Panc1 (cell line): ENCODE data around the gene ZNF785. TPM values are rescaled to one million over a fixed set of nuclear protein-coding genes. Genes with fewer than 3 reads are reported as not detected.
"Not testable (repeated sequence)": the region's sequence is repeated elsewhere in the genome, so short reads cannot be mapped to it uniquely, and the experiment has no call there.

Experiments used
- ATAC-seq: fragments of 200-7000 bp; cut with Tn5 transposase; 2 replicates; pipeline ENCODE4 v1.9.1; 2020; ENCODE audit warnings: mild to moderate bottlenecking, moderate library complexity
- Bru-seq: library from RNA; stranded (reverse); fragments of 400-500 nt; gene quantifications from one replicate; lab custom pipeline; 2021; lab: Mats Ljungman, UMichigan
- BruChase-seq, 2 experiments: library from RNA; stranded (reverse); fragments of 400-500 nt; gene quantifications; one replicate each; lab custom pipeline; 2021; lab: Mats Ljungman, UMichigan
- BruUV-seq: library from RNA; stranded (reverse); fragments of 400-500 nt; replicated peaks from 2 replicates; lab custom pipeline; 2021; lab: Mats Ljungman, UMichigan
- CTCF ChIA-PET: fragments of 300-600 bp; sonication (Branson Sonifier 250); formaldehyde crosslinking; loops from one replicate; lab custom pipeline; 2022; ENCODE audit warnings: antibody characterized with exemption; lab: Charles Lee
- POLR2A ChIA-PET: fragments of 300-600 bp; sonication (Branson Sonifier 250); formaldehyde crosslinking; loops from one replicate; lab custom pipeline; 2022; ENCODE audit warnings: antibody characterized with exemption; lab: Charles Lee
- DNase-seq: peaks from one replicate; pipeline ENCODE4 v3.0.0-alpha.2; 2010; ENCODE audit warnings: low read depth, low spot score
- H3K27ac ChIP-seq: 2 replicates; pipeline ENCODE4 v1.5.1; 2011; ENCODE audit warnings: mild to moderate bottlenecking, low read length, inconsistent platforms
- H3K27me3 ChIP-seq: fragments of 200-500 bp; sonication (Bioruptor generic); 2 replicates; pipeline ENCODE4 v1.6.0; 2014; ENCODE audit warnings: low read length, inconsistent platforms; ENCODE audit not compliant: control insufficient read depth, insufficient read depth
- H3K36me3 ChIP-seq: fragments of 200-500 bp; sonication (Bioruptor generic); 2 replicates; pipeline ENCODE4 v1.5.1; 2014; ENCODE audit warnings: inconsistent platforms, mild to moderate bottlenecking, low read length, moderate library complexity; ENCODE audit not compliant: control insufficient read depth, insufficient read depth
- H3K4me1 ChIP-seq: 2 replicates; pipeline ENCODE4 v1.5.1; 2011; ENCODE audit warnings: inconsistent platforms, mild to moderate bottlenecking, low read length, moderate library complexity; ENCODE audit not compliant: control insufficient read depth, insufficient read depth
- H3K4me3 ChIP-seq, 2 experiments: 2 replicates each; pipeline ENCODE4 v1.5.1; 2011 to 2012; ENCODE audit warnings: low read depth in 2 of 2, low read length in 2 of 2, mild to moderate bottlenecking in 2 of 2, inconsistent platforms in 1 of 2, moderate library complexity in 1 of 2
- H3K9me3 ChIP-seq: fragments of 200-500 bp; sonication (Bioruptor generic); 2 replicates; pipeline ENCODE4 v1.5.1; 2014; ENCODE audit warnings: low read depth, mild to moderate bottlenecking, inconsistent platforms, low read length, moderate library complexity; ENCODE audit not compliant: control insufficient read depth, insufficient read depth
- POLR2AphosphoS5 ChIP-seq: IDR thresholded peaks from 2 replicates; pipeline ENCODE4 v1.6.1; 2012; ENCODE audit warnings: mild to moderate bottlenecking, low read depth, low read length, moderate library complexity
- REST ChIP-seq, 2 experiments: IDR thresholded peaks; 2 replicates each; pipeline ENCODE4 v1.6.1; 2011 to 2012; ENCODE audit warnings: low read depth in 2 of 2, control low read depth in 1 of 2, low read length in 1 of 2, mild to moderate bottlenecking in 1 of 2, moderate library complexity in 1 of 2; ENCODE audit not compliant: insufficient read depth in 1 of 2
- SIN3A ChIP-seq: IDR thresholded peaks from 2 replicates; pipeline ENCODE4 v1.6.1; 2012; ENCODE audit warnings: low read depth, mild to moderate bottlenecking, low read length, moderate library complexity, borderline replicate concordance; ENCODE audit not compliant: insufficient read depth
- TCF7L2 ChIP-seq: IDR thresholded peaks from 2 replicates; pipeline ENCODE4 v1.6.1; 2011; ENCODE audit warnings: mild to moderate bottlenecking, low read depth, low read length, inconsistent platforms
- in situ Hi-C: cut with HindIII; loops from 2 replicates; pipeline ENCODE4 v1.10.0; 2016; ENCODE audit warnings: low sequenced_read_pairs, low pct_unique_long_range_greater_than_20kb
- intact Hi-C: fragments of 100-400 bp; cut with micrococcal nuclease; formaldehyde crosslinking; loops from one replicate; pipeline ENCODE4 v1.10.0; 2022; ENCODE audit not compliant: unreplicated experiment
- long read RNA-seq: library from polyadenylated mRNA; unstranded; transcript quantifications from one replicate; pipeline ENCODE4 v2.0.0, GENCODE V29; 2021; ENCODE audit not compliant: unreplicated experiment
- polyA plus RNA-seq: library from polyadenylated mRNA; unstranded; fragments of >200 nt; gene quantifications from one replicate; pipeline ENCODE4 v1.2.1, GENCODE V29; 2012; ENCODE audit warnings: missing spikeins; ENCODE audit not compliant: insufficient read length
- total RNA-seq: library from RNA; stranded (reverse); gene quantifications from one replicate; pipeline ENCODE4 v1.2.1, GENCODE V29; 2021; ENCODE audit not compliant: unreplicated experiment
- TF ChIP-seq, protein P1 (sequence below): fragments of 450-650 bp; IDR thresholded peaks from 2 replicates; pipeline ENCODE4 v1.5.1; 2017; ENCODE audit warnings: mild to moderate bottlenecking

The ZNF785 gene
- total RNA-seq = 6.2 TPM
- 5.0 TPM for polyA plus RNA-seq
- Bru-seq, nascent RNA = percentile 65 among the genes with signal in this experiment
- percentile 67 among the genes with signal in this experiment for BruChase-seq, experiment 1, labeled RNA remaining after a 2-hour chase
- percentile 68 among the genes with signal in this experiment for BruChase-seq, experiment 2, labeled RNA remaining after a 6-hour chase
- long read RNA-seq, partial matches to known transcripts = 0 of 5 reads
- long read RNA-seq, other reads (novel, unspliced or antisense) = 5 of 5 reads

DNA sequence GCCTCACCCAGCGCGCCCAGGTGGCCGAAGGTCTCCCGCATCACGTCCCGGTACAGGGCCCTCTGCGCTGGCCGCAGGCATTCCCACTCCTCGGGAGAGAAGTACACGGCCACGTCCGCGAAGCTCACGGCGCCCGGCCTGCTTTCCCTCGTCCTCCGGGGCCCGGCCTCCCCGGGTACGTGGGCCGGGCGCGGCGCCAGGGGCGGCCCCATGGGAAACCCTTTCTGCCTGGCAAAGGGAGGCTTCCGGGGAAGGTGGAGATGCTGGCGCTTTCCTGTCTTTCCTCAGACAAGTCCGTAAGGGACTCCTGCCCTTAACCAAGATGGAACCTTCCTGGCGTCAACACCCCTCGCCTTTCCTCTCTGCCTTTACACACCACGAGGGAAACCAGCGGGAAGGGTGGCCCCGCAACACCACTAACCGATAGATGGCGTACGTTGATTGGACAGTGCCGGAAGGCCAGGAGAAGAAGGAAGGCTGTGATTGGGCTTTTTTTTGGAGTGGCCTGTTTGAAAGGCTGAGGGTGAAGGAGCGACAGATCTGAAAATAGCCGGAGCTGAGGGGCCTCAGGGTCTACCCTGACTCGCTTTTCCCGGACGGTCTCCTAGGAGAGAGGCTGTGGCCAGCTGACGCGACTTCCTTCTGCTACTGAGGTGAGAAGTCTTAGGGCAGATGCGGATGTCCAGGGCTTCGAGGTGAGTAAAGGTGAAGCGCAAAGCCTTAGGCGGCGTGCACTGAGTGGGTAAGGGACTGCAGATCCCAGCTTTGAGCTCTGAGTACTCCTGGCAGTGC lies at the start of gene ZNF785:
Gene ZNF785, minus strand, starts transcription at position 298 of the 792 bp plus-strand sequence. Its CDS starts 86 bp downstream, at position 212.
- TF ChIP-seq SIN3A (no peak), POLR2AphosphoS5 (no peak), REST (IDR thresholded peaks at IDR 0.05; ENCODE audit: insufficient read depth in 1 of 2, low read depth in 2 of 2, low read length in 1 of 2) (no peak), TCF7L2 (no peak)
- TF ChIP-seq, protein P1, sequence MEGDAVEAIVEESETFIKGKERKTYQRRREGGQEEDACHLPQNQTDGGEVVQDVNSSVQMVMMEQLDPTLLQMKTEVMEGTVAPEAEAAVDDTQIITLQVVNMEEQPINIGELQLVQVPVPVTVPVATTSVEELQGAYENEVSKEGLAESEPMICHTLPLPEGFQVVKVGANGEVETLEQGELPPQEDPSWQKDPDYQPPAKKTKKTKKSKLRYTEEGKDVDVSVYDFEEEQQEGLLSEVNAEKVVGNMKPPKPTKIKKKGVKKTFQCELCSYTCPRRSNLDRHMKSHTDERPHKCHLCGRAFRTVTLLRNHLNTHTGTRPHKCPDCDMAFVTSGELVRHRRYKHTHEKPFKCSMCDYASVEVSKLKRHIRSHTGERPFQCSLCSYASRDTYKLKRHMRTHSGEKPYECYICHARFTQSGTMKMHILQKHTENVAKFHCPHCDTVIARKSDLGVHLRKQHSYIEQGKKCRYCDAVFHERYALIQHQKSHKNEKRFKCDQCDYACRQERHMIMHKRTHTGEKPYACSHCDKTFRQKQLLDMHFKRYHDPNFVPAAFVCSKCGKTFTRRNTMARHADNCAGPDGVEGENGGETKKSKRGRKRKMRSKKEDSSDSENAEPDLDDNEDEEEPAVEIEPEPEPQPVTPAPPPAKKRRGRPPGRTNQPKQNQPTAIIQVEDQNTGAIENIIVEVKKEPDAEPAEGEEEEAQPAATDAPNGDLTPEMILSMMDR = no peak
- in situ Hi-C loops (no loop called here), intact Hi-C loops (no loop called here)
- H3K27ac ChIP-seq = peak within 1 kb of the TSS; percentile 85
- H3K36me3 ChIP-seq = no peaks in the 10 kb centered on the region
- CTCF ChIA-PET = no interaction called here
- POLR2A ChIA-PET = interaction anchor here (0.6 to 0.8 kb wide), 2 partner anchors 156 to 425 kb away, joined by 3 read pairs; partner anchors contain the start of gene DCTPP1
- peak; percentile 72 for DNase-seq
- peak; percentile 96 for ATAC-seq
- TSS peak; percentile 87 for BruUV-seq
- H3K9me3 ChIP-seq = no peaks in the 10 kb centered on the region
- H3K4me1 ChIP-seq = no peaks in the 10 kb centered on the region; the same call in 1 of the 2 replicates
- no peaks in the 10 kb centered on the region for H3K27me3 ChIP-seq
- H3K4me3 ChIP-seq = peak within 1 kb of the TSS; percentile 59 to 63

GRCh38 chr16:30633526-30633925 lies 48.0 kb upstream of the ZNF785 start:
- CTCF ChIA-PET = interaction anchor here (0.5 to 0.9 kb wide), 2 partner anchors 35 to 77 kb away, joined by 3 to 10 read pairs; no protein-coding TSS in a partner anchor
- POLR2A ChIA-PET = interaction anchor here (0.5 to 0.9 kb wide), 4 partner anchors 39 to 181 kb away, joined by 3 to 10 read pairs (median 6); no protein-coding TSS in a partner anchor
- Histone ChIP-seq H3K27ac (peak overlapping the region; percentile 90), H3K9me3 (no peaks in the 10 kb centered on the region), H3K27me3 (no peaks in the 10 kb centered on the region), H3K36me3 (no peaks in the 10 kb centered on the region; the same call in 1 of the 2 replicates), H3K4me3 (peak overlapping the region; percentile 65 to 95), H3K4me1 (peaks cover 5% of the 10 kb centered on the region; the same call in 1 of the 2 replicates)
- DNase-seq (no peak), ATAC-seq (no peak)
- in situ Hi-C loops = no loop called here
- TF ChIP-seq POLR2AphosphoS5 = no peak
- TF ChIP-seq, protein P1 = no peak
- no peak for TF ChIP-seq REST (IDR thresholded peaks at IDR 0.05; ENCODE audit: insufficient read depth in 1 of 2, low read depth in 2 of 2, low read length in 1 of 2)
- TF ChIP-seq SIN3A = no peak
- no peak for TF ChIP-seq TCF7L2
- intact Hi-C loops = no loop called here
- BruUV-seq = TSS peak; percentile 100

- in situ Hi-C loops, H3K27me3 ChIP-seq, H3K4me1 ChIP-seq, BruUV-seq, H3K36me3 ChIP-seq, DNase-seq, H3K4me3 ChIP-seq, H3K27ac ChIP-seq, intact Hi-C loops, ATAC-seq, H3K9me3 ChIP-seq, CTCF ChIA-PET: not testable (repeated sequence)
- POLR2A ChIA-PET = interaction anchor here (0.6 to 0.7 kb wide), 3 partner anchors 153 to 215 kb away, joined by 3 to 5 read pairs (median 4); partner anchors contain the start of gene DCTPP1
Measured at GRCh38 chr16:30632454-30632853, 47.0 kb upstream of the ZNF785 start.
